Right renal pelvis (tissue), 4 donors: Measurements from ENCODE around the gene ZFYVE28. TPM values are rescaled to one million over a fixed set of nuclear protein-coding genes. Genes with fewer than 3 reads are reported as not detected.
"Not testable (repeated sequence)": the region's sequence is repeated elsewhere in the genome, so short reads cannot be mapped to it uniquely, and the experiment has no call there.

Experiments
- DNase-seq, 4 donors: peaks; one replicate each; pipeline ENCODE4 v3.0.0-alpha.2; 2013; ENCODE audit warnings: low read depth in 4 of 4, low spot score in 3 of 4, missing footprints in 1 of 4
- polyA plus RNA-seq, 4 donors: library from polyadenylated mRNA; unstranded; fragments of 120-200 nt; gene quantifications; one replicate each; pipeline ENCODE4 v1.2.1, GENCODE V29; 2013; ENCODE audit not compliant: insufficient read length in 4 of 4

ZFYVE28 gene
- polyA plus RNA-seq, 4 donors: 1.9 to 3.0 (median 2.5) TPM

GRCh38 chr4:2429945-2430757, 11.7 kb upstream of the ZFYVE28 start:
- DNase-seq: not testable (repeated sequence)

DNA sequence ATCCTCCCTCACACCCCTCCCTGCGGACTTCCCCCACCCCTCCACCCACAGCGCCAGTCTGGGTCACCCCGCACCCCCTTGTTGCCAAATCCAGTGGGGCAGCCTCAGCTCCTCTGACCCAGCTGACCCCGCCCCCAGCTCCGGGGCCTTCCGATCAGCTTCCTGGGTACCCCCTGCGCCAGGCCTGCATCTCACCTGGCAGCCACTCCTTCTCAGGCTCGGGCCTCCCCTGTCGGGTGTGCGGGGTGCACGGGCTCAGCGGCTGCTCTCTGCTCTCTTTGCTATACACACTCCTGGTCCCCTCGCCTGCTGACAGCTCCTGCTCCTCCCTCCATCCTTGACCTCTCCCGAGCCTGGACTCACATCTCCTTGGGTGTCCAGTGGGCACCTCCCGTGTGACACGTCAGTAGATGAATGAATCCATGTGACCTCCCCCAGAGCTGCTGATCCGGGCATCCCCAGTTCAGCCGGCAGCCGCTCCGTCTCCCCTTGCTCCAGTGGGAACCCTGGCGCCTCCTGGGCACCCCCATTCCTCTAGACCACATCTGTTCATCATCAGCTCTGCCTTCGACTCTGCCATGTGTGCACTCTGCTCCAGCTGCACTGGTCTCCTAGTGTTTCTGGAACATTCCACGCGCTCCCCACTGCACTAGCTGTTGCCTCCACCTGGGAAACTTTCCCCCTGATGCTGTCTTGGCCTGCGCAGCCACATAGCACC, 10.2 kb upstream of the ZFYVE28 start:
- no peak for DNase-seq

DNA sequence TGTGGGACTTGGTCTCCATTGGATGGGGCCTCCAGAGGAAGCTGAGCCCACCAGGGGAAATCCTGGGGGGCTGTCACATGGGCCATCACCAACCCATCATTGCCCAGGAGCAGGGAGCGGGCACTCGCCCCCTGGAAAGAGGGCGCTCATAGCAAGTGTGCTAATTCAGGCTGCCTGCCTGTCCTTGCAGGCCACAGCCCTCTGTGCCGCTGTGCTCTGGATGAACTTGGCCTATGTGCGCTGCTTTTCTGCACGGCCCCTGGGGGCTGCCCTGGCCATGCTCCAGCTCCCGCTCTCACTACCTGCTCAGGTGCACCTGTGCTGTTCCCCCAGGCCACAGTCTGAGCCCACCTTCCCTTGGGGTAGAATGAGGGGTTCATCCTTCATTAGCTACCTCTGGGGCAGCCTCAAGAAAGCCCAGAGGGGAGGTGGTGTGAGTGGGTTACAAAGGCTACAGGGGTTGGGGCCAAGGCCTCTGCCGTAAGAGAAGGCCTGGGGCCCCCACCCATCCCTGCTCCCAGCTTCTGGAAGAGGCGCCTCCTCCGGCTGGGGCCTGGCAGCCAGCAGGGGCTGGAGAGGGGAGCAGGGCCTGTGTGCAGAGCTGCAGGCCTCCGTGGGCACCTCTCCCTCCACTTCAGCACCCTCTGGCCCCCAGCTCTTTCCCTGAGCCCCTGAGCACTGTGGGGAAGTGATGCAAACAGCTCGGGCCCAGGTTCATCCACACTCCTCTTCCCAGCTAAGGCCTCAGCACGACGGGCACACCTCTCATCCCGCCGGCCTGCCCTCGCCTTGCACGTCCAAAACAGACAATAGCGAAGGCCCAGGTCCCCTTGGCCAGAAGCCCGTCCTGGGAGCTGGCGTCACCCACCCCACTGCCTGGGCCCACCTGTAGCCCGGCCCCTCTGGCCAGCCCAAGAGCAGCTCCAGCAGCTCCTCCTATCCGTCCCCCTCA, 9.2 kb upstream of the ZFYVE28 start:
- no peak for DNase-seq

DNA sequence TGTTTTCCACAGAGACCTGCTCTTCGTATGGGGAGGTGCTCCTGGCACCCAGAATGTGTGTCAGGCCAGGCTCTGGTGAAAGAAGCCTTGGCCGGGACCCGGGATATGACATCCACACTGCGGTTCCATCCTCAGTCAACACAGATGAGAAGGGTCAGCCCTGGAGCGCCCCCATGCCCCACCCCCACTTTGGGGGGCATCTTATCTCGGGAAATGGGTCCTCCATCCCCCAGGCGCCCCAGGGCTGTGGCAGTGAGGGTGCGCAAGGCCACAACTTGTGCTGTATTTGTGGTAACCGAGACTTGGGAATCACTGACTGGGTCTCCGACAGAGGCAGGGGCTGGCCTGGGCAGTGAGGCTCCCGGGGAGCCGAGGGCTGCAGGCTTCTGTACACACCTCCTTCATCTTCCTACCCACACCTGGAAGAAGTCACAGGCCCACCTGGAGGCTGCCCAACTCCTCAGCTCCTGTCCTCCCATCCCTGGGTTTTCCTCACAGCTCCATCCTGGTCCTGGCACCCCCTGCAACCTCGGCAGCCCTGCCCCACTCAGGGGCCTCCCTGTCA, 8.3 kb upstream of the ZFYVE28 start:
- no peak for DNase-seq

DNA sequence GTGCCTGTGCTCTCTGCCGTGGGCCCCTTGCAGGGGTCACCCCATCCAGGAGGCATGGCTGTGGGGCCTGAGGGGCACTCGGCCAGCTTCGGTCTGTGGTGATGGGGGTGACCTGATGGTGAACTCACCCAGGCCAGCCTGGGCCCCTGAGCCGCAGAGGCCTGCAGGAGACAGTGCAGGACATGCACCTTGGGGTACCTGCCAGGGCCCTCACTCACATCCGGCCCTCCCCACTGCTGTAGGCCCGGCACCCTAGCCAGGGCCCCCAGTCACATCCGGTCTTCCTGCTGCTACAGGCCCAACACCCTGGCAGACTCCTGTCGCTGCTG, 7.6 kb upstream of the ZFYVE28 start:
- DNase-seq: no peak

DNA sequence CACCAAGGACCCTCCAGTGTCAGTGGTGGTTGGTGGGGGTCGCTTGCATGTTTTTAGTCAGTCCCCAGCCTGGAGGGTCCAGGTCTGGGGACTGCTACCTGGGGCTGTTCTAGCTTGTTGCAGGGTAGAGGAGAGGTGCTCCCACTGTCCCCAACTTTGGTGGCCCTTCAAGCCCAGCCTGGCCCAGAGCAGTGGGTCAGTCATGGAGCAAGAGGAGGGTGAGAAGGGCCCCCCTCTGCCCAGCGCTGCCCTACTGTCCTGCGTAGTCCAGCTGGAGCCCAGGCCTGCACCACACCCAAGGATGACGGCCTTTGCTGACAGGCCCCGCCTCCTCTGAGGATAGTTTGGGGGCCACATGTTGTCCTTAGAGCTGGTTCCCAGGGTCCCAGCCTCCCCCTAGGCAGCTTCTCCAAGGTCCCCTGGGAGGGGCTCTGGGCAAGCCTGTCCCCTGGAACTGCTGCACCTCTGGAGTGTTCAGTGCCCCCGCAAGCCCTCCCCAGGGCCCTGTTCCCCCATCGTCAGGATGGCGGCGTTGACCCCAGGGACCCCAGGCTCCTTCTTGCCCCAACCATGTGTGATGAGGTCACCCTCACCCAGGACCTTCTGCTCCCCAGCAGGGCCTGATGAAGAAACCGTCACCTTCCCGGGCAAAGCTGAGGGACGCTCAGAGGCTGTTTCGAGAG, 7.1 kb upstream of the ZFYVE28 start:
- DNase-seq: no peak

GRCh38 chr4:2424581-2424980, 6.1 kb upstream of the ZFYVE28 start:
- no peak for DNase-seq

DNA sequence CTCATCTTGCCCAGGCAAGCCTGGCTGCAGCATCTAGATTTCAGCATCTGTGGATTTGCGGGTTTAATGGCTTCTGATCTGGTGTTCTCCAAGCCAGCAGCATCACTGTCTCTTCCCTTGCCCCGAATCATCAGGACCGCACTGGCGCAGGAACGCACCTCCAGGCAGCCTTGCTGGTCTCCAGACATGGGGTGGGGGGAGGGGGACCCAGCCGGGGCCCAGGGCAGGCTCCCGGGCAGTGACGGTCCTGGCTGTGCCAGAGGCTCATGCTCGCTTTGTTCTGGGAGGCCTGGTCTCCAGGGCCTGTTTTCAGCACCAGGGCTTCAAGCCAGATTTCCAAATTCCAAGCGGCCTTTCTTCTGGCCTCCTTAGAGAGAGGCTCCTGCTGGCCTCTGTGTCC, 5.2 kb upstream of the ZFYVE28 start:
- DNase-seq: no peak

- no peak for DNase-seq
Observed at GRCh38 chr4:2423066-2423465, 4.6 kb upstream of the ZFYVE28 start.

DNA sequence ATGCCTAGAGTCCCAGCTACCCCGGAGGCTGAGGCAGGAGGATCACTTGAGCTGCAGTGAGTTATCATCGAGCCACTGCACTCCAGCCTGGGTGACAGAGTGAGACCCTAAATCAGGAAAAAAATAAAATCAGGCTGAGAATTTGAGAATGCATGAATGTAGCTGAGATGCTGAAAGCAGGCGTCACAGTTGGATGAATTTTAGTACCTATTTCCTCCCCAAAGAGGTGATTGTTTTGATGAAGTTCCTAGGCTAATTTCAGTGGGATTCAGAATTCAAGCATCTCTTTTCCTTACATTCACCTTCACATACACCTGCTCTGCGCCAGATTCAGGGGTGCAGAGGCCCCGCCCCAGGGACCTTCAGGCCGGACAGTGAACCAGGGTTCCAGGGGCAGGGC, 3.5 kb upstream of the ZFYVE28 start:
- DNase-seq: no peak

GRCh38 chr4:2419814-2420213, 1.4 kb upstream of the ZFYVE28 start:
- DNase-seq: no peak

DNA sequence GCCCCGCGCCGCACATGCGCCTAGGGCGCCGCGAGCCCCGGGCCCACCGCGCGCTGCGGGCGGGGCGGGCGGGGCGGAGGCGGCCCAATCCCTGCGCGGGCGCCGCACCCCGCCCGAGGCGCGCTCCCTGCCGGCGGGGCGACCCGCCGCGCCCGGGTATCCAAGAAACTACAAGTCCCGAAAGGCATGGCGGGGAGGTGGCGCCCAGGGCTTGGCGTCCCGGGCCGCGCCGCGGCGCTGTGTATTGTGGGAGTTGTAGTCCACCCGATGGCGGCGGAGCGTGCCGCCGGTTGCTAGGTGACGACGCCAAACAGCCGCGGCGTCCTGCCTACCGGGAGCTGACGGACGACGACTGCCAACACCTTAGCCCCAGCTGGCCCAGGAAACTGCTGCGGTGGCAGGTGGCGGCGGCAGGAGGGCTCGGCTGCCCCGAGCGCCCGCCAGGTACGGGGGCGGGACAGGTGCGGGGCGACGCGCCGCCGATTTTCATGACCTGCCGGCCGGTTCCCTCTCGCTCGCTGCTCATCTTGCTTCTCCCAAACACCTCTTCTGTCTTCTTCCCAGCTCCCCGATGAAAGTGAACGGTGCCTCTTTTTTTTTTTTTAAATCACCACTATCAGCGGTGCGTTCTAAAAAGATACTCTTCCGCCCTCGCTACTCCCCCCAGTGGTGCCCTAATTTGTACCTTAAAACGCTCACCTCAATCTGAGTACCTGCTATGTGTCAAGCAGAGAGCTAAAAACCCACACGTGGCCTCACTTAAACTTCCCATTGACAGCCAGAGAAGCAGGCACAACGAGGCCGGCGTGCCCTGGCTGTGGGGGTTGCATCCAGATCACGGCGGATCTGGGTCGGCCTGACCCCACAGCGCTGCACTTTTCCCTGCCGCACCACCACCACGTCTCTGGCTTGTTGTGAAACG, 466 bp upstream of the ZFYVE28 start, which contains the start of gene CFAP99:
TSS of gene CFAP99 (plus strand) at position 306 of the 922 bp plus-strand sequence.
- peak; percentile 83 to 92 (median 86) for DNase-seq

DNA sequence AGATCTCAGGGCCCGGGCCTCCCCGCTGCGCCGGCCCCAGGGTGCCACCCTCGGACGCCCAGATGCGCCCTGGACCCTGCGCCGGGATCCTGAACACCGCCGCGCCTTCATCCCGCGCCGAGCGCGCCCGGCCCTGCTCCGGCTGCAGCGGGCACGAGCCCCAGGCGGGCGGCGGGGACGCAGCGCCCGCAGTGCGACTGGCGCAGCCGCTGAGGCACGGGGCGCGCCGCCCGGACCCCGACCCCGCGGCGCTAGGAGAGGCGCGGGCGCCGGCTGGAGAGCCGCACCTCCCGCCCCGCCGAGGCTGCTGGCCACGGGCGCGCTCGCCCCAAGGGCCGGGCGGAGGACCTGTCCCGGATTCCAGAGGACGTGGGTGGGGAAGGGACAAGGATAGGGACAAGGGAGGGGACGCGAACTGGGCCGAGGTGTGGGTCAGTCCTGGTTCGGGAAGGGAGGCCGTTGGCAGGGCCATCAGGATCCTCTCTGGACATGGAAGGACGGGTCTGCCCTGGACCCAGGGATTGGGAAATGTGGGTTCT, 1.1 kb downstream of the ZFYVE28 start:
- DNase-seq: no peak

- no peak for DNase-seq
Observed at GRCh38 chr4:2416564-2417225, 1.8 kb downstream of the ZFYVE28 start.

GRCh38 chr4:2415881-2416563, 2.4 kb downstream of the ZFYVE28 start:
- no peak for DNase-seq

DNA sequence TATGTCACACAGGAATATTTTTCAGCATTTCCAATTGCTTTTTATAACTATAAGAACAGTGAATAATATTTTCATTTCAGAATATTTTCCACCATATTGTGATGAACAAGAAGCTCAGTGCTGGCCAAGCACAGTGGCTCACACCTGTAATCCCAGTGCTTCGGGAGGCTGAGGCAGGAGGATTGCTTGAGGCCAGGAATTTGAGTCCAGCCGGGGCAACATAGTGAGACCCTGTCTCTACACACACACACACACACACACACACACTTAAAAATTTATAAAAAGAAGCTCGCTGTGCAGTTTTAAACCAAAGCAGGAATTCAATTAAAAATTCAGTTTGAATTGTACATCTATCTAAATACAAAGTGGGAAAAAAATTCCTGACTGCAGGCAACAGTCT, 3.2 kb downstream of the ZFYVE28 start:
- no peak for DNase-seq

GRCh38 chr4:2413821-2414610, 4.4 kb downstream of the ZFYVE28 start:
- no peak for DNase-seq
